GM18517 (cell line): ENCODE results near the gene NEGR1.

Experiments used
- ATAC-seq: cut with Tn5 transposase; IDR thresholded peaks from one replicate; pipeline ENCODE4 v1.9.1; 2021; ENCODE audit warnings: mild to moderate bottlenecking, moderate library complexity; ENCODE audit not compliant: unreplicated experiment

NEGR1 gene

GRCh38 chr1:71509051-71509595, 773.2 kb downstream of the NEGR1 start:
- ATAC-seq = no peak

DNA sequence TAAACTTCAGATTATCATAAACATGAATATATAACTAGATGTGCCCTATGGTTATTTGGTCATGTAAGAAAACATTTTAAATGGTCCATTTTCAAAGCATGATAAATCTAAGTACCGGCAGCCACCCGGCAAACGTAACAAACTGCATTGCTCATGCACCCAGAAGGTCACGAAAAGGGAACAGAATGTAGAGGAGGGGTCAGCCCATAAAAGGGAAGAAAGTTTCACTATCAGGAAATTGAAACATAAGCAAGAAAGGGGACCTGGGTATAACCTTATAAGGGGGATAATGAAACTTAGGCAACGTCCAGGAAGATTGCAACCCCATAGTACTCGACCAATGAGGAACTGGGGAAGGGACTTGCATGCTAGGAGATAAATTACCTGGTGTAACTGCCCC, 780.3 kb downstream of the NEGR1 start:
- no peak for ATAC-seq

DNA sequence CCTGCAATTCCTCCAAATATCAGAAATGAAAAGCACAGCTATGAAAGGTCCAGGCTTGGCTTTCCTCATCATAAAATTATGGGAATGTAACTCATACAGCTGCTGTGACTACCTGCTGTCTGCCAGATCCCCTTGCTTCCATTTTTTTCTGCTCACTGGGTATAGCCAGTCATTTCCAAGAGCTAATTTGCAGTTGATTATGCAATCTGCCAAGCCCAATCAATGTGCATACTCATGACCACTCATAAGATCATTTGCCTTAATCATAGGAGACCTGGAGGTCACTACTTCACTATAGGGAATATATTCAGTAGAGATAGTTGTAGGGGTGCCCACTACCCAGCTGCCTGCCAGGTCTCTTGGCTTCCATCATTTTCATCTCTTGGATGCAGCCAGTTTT, 783.8 kb downstream of the NEGR1 start:
- ATAC-seq = no peak

DNA sequence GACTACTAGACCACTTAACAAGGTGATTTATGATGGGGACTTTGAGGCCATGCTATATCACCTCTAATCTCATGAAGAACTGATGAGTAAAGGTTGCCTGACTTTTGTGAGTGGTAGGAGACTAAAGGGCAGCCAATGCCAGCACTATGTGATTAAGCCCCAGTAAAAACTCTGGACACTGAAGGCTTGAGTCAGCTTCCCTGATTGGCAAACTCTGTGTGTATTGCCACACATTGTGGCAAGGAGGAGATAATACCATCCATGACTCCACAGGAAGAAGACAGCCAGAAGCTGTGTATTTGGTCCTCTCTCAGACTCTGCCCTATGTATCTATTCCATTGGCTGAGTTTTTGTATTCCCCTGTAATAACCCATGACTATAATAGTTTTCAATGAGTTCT, 788.2 kb downstream of the NEGR1 start:
- no peak for ATAC-seq

DNA sequence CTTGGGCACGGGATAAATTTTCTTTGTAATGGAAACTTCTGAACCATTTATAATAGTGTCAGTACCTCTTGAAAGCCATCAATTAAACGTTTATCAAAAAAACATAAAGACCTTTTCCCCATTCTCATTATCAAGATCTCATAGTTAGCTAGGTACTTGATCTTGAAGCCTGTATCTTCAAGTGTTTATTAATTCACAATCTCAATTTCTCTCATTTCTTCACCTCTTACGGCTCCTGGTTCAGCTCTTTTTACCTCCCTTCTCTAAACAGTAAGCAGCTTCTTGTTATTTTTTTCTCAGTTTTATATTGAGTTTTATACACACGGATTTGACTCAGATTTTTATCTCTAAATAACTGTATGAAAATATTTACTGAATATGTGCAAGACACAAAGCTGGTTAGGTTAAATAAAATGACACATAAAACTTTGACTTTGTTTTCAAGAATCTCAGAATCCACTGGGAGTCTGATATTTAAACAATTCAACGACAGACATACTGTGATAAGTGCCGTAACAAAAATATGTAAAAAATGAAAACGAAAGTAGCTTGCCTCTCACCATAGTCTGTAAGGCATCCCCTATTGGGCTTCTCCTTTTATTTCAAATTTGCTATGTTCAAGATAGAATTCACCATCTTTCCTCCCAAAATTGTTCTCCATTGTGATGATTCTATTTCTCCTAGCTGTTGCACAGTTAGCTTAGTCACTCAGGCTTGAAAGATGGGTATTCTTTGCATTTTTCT, 789.9 kb downstream of the NEGR1 start:
- no peak for ATAC-seq

- no peak for ATAC-seq
These were observed 791.9 kb downstream of the NEGR1 start for GRCh38 chr1:71490432-71490831.

- no peak for ATAC-seq
These were observed 793.6 kb downstream of the NEGR1 start for GRCh38 chr1:71488555-71489252.

- ATAC-seq = no peak
These were observed 809.0 kb downstream of the NEGR1 start for GRCh38 chr1:71473331-71473730.

- no peak for ATAC-seq
These were observed 817.2 kb downstream of the NEGR1 start for GRCh38 chr1:71465093-71465492.

DNA sequence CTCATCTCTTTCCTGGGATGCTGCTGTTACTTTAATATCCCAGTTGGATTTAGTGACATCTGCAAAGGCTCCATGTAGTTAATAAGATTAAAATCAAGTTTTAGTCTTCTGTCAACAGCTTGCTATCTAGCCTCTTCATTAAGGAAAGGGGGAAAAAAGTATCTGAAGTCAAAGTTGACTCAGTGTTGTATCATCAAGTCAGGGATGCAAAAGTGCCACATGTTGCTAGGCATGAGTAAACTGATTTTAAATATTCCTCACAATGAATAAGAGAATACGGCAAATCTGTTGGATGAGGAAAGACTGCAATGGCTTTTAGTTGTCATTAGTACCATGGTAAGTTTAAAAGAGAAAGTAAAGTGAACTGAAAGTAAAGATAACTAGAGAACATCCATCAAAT, 818.3 kb downstream of the NEGR1 start:
- ATAC-seq = no peak

- ATAC-seq = no peak
These were observed 819.2 kb downstream of the NEGR1 start for GRCh38 chr1:71463144-71463543.

- no peak for ATAC-seq
These were observed 820.1 kb downstream of the NEGR1 start for GRCh38 chr1:71462247-71462646.

- no peak for ATAC-seq
These were observed 820.9 kb downstream of the NEGR1 start for GRCh38 chr1:71461416-71461815.

DNA sequence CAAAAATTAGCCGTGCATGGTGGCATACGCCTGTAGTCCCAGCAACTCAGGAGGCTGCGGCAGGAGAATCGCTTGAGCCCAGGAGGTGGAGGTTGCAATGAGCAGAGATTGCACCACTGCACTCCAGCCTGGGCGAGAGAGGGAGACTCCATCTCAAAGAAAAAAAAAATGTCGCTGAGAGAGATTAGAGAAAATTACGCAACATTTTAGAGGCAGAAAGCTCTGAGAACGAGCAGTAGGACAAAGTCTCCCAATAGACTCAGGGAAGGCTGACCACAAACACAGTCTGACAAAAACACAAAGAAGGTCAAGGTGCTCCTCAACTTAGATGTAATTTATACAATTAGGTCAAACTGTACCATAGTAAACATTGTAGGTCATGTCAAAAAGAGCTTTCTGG, 833.9 kb downstream of the NEGR1 start:
- no peak for ATAC-seq

GRCh38 chr1:71438626-71439025, 843.7 kb downstream of the NEGR1 start:
- ATAC-seq = no peak

DNA sequence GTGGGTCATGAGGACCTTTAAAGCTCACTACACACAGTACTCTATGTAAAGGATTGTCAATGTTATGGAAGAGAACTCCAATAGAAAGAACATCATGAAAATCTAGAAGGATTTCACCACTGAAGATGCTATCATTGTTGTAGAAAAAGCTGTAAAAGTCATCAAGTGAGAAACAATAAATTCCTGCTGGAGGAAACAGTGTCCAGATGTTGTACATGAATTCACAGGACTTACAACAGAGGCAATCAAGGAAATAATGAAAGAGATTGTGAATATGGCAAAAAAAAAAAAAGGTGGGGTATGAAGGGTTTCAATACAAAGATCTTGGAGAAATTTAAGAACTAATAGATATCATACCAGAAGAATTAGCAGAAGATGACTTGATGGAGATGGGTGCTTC, 846.4 kb downstream of the NEGR1 start:
- no peak for ATAC-seq

DNA sequence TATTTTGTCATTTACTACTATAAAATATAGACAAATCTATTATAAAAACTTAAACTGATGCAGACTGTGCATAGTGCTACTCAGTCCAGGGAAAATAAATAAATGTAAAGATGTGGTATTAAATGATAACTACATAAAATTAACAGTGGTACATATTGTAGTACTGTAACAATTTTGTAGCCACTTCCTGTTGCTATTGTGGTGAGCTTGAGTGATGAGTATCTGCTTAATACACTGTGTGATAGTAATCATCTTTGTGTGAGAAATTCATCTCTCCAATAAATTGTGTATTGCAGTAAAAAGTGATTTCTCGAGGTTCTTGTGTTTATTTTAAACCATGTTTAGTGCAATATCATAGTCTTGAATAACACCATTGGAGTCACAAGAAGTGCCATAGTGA, 848.1 kb downstream of the NEGR1 start:
- ATAC-seq = no peak

DNA sequence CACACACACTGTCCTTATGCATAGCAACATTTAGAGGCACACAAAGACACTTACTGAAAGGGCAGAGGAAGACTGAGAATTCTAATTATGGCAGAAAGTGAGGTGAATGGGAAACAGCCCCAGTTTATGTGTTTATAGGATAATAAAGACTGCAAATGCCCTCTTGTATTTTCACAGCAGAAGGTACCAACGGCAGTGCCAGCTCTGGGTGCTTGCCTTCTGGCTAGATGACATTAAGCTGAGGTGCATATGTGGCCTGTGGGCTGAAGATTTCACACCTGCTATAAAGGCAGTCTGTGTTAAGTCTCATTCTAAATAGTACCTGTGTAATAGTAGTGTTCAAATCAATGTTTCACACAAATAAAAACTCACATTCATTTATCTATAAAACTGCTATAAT, 854.3 kb downstream of the NEGR1 start:
- no peak for ATAC-seq

DNA sequence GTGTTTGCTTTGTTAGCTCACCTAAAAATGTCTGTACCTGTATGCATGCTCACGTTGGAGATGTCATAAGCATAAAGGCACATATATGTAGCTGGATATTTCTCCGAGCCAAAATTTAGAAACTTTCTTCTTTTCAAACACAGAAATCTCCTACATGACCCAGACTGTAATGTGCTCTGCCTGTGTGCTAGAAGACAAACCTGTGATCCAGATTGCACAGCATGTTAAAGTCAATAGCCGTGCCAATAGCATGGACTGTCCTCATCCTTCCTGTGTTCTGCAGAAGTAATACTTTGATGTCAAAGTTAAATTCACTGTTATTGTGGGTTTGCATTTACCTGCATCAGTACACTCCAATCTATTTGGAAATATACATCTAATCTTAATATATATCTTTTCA, 855.3 kb downstream of the NEGR1 start:
- no peak for ATAC-seq

DNA sequence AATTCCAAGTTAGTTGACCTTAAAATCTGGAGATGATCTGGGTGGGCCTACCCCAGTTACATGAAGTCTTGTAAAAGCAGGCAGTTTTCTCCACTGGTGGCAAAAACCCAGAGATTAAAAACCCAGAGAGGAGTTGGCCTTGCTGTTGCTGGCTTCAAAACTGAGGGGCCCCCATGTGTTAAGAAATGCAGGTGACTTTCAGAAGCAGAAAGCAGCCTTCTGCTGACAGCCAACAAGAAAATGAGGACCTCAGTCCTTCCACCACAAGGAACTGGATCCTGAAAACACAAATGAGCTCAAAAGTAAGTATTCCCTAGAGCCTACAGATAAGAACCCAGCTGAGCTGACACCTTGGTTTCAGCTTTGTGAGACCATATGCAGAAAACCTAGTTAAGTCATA, 857.8 kb downstream of the NEGR1 start:
- no peak for ATAC-seq

DNA sequence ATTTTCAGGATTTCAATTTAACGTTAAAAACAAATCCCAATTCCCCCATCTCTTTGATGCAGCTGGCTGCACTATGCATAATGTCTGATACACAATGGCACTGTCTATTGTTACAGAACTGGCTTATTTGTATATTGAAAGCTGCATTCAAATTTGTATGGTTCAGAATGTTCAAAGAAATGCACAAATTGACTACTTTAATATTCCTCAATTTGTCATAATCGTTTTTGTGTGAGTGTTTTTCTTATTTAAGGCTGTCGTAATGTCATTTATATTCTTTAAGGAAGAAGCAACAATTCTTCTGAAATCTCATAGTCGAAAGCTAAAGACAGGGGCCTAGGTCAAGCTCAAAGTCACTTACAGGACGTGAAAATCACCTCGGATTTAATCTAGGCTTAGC, 860.1 kb downstream of the NEGR1 start:
- no peak for ATAC-seq

DNA sequence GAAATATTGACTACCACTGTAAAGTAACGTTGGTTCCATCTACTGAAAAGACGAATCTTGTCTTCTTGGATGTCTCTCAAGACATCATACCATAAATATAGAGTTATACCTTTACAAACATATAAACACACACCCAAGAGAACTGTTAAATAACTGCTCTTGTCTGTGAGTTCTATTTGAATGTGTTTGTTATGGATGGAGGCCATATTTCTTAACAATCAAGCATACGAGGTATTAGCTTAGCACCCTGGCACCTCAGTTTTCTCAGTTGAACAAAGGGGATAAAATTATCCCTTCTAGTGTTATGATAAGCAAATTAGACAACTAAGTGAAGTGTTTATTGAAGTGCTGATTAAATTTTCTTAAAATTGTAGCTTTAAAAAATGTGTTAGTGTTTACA, 864.9 kb downstream of the NEGR1 start:
- ATAC-seq = no peak
